ENCODE measurements around the gene GPBAR1. TPM values are rescaled to one million over a fixed set of nuclear protein-coding genes. Genes with fewer than 3 reads are reported as not detected.
A peak's percentile ranks its signal among the peaks of the same experiment; 100 is the strongest.

Gene GPBAR1
- total RNA-seq, 1 experiment from 2014 or later: 0.16 TPM

GRCh38 chr2:218264773-218265561 is 4.2 kb downstream of the GPBAR1 start:
- ChIA-PET CTCF (interaction anchor here (0.8 to 2.8 kb wide), 2 partner anchors 8 to 828 kb away, joined by 3 to 8 read pairs; no protein-coding TSS in a partner anchor), POLR2A (interaction anchor here (0.7 to 1.2 kb wide), 2 partner anchors 9 to 33 kb away, joined by 3 read pairs; no protein-coding TSS in a partner anchor)
- Mint-ChIP-seq H3K4me3 (ENCODE audit: unreplicated experiment) (no peak overlapping the region), H3K27ac (ENCODE audit: low read depth, unreplicated experiment) (no peak overlapping the region), H3K4me1 (ENCODE audit: insufficient read depth, unreplicated experiment) (peaks cover 14% of the 10 kb centered on the region), H3K36me3 (ENCODE audit: insufficient read depth, unreplicated experiment) (peaks cover 51% of the 10 kb centered on the region), H3K9me3 (ENCODE audit: unreplicated experiment) (no peaks in the 10 kb centered on the region), H3K27me3 (ENCODE audit: insufficient read depth, unreplicated experiment) (no peaks in the 10 kb centered on the region)
- no peak for DNase-seq (ENCODE audit: unreplicated experiment)
- no peak for TF ChIP-seq CTCF (IDR thresholded peaks at IDR 0.05; ENCODE audit: unreplicated experiment)
- BruUV-seq (replicated peaks): no TSS peak
- intact Hi-C loops (cut with micrococcal nuclease): no loop called here

GRCh38 chr2:218265626-218266025 is 4.8 kb downstream of the GPBAR1 start:
- TF ChIP-seq CTCF (IDR thresholded peaks at IDR 0.05; ENCODE audit: unreplicated experiment): no peak
- H3K36me3 Mint-ChIP-seq (ENCODE audit: insufficient read depth, unreplicated experiment): peaks cover 54% of the 10 kb centered on the region

GRCh38 chr2:218266316-218266979 is 5.6 kb downstream of the GPBAR1 start:
- intact Hi-C loops (cut with micrococcal nuclease): no loop called here
- TF ChIP-seq CTCF (IDR thresholded peaks at IDR 0.05; ENCODE audit: unreplicated experiment): no peak
- Mint-ChIP-seq H3K36me3 (ENCODE audit: insufficient read depth, unreplicated experiment) (peaks cover 60% of the 10 kb centered on the region), H3K9me3 (ENCODE audit: unreplicated experiment) (no peaks in the 10 kb centered on the region), H3K4me3 (ENCODE audit: unreplicated experiment) (no peak overlapping the region), H3K4me1 (ENCODE audit: insufficient read depth, unreplicated experiment) (peaks cover 20% of the 10 kb centered on the region), H3K27me3 (ENCODE audit: insufficient read depth, unreplicated experiment) (no peaks in the 10 kb centered on the region), H3K27ac (ENCODE audit: low read depth, unreplicated experiment) (no peak overlapping the region)
- ChIA-PET CTCF (interaction anchor here (0.9 to 2.8 kb wide), 3 partner anchors 10 to 130 kb away, joined by 3 to 8 read pairs (median 3); no protein-coding TSS in a partner anchor), POLR2A (no interaction called here)
- no peak for DNase-seq (ENCODE audit: unreplicated experiment)
- no TSS peak for BruUV-seq (replicated peaks)

More at GRCh38 chr2:218265626-218266025, 4.8 kb downstream of the GPBAR1 start:
- POLR2A ChIA-PET: interaction anchor here (0.7 to 1.2 kb wide), 2 partner anchors 9 to 33 kb away, joined by 3 read pairs; no protein-coding TSS in a partner anchor
- BruUV-seq (replicated peaks): no TSS peak
- Mint-ChIP-seq H3K4me3 (ENCODE audit: unreplicated experiment) (no peak overlapping the region), H3K27me3 (ENCODE audit: insufficient read depth, unreplicated experiment) (no peaks in the 10 kb centered on the region), H3K27ac (ENCODE audit: low read depth, unreplicated experiment) (no peak overlapping the region), H3K4me1 (ENCODE audit: insufficient read depth, unreplicated experiment) (peaks cover 14% of the 10 kb centered on the region), H3K9me3 (ENCODE audit: unreplicated experiment) (no peaks in the 10 kb centered on the region)
- no peak for DNase-seq (ENCODE audit: unreplicated experiment)
- intact Hi-C loops (cut with micrococcal nuclease): no loop called here
- CTCF ChIA-PET: interaction anchor here (2.8 kb wide), 1 partner anchor 9 kb away, joined by 8 read pairs; no protein-coding TSS in a partner anchor

GRCh38 chr2:218267259-218267658 is 6.4 kb downstream of the GPBAR1 start:
- no peak for DNase-seq (ENCODE audit: unreplicated experiment)
- no TSS peak for BruUV-seq (replicated peaks)
- intact Hi-C loops (cut with micrococcal nuclease): no loop called here
- POLR2A ChIA-PET: interaction anchor here (0.9 kb wide), 1 partner anchor 13 kb away, joined by 3 read pairs; no protein-coding TSS in a partner anchor
- H3K27ac Mint-ChIP-seq (ENCODE audit: low read depth, unreplicated experiment): no peak overlapping the region
- no peaks in the 10 kb centered on the region for H3K27me3 Mint-ChIP-seq (ENCODE audit: insufficient read depth, unreplicated experiment)
- peaks cover 28% of the 10 kb centered on the region for H3K4me1 Mint-ChIP-seq (ENCODE audit: insufficient read depth, unreplicated experiment)
- CTCF ChIA-PET: interaction anchor here (0.6 to 2.8 kb wide), 3 partner anchors 10 to 182 kb away, joined by 3 to 8 read pairs (median 3); no protein-coding TSS in a partner anchor
- no peak for TF ChIP-seq CTCF (IDR thresholded peaks at IDR 0.05; ENCODE audit: unreplicated experiment)
- H3K36me3 Mint-ChIP-seq (ENCODE audit: insufficient read depth, unreplicated experiment): peaks cover 68% of the 10 kb centered on the region
- peak overlapping the region; percentile 18 for H3K4me3 Mint-ChIP-seq (ENCODE audit: unreplicated experiment)
- H3K9me3 Mint-ChIP-seq (ENCODE audit: unreplicated experiment): no peaks in the 10 kb centered on the region

Data from MCF 10A (cell line).